ENCODE data around the gene BAIAP2L1.
"Not testable (repeated sequence)": the region's sequence is repeated elsewhere in the genome, so short reads cannot be mapped to it uniquely, and the experiment has no call there.

Gene BAIAP2L1

GRCh38 chr7:98334081-98334480 lies 66.8 kb downstream of the BAIAP2L1 start:
- H3K36me3 ChIP-seq (ENCODE audit: insufficient read depth, low read length): no peaks in the 10 kb centered on the region
- no peaks in the 10 kb centered on the region; the same call in 1 of the 2 replicates for H3K9me3 ChIP-seq (ENCODE audit: control insufficient read depth, insufficient read depth, low read length)
- H3K9ac ChIP-seq (ENCODE audit: low read depth, low read length): no peak overlapping the region
- H3K4me1 ChIP-seq (ENCODE audit: insufficient read depth, low read length): 0 out of 2 replicates have a peak, but pooled peaks cover 10% of the 10 kb centered on the region

- Histone ChIP-seq H3K4me1 (ENCODE audit: insufficient read depth, low read length) (0 out of 2 replicates have a peak, but pooled peaks cover 11% of the 10 kb centered on the region), H3K36me3 (ENCODE audit: insufficient read depth, low read length) (no peaks in the 10 kb centered on the region), H3K9ac (ENCODE audit: low read depth, low read length) (no peak overlapping the region), H3K9me3 (ENCODE audit: control insufficient read depth, insufficient read depth, low read length) (no peaks in the 10 kb centered on the region; the same call in 1 of the 2 replicates)
These were observed 69.9 kb downstream of the BAIAP2L1 start for GRCh38 chr7:98330926-98331529.

GRCh38 chr7:98329791-98330373 lies 71.0 kb downstream of the BAIAP2L1 start:
- H3K9ac ChIP-seq (ENCODE audit: low read depth, low read length): no peak overlapping the region
- H3K36me3 ChIP-seq (ENCODE audit: insufficient read depth, low read length): no peaks in the 10 kb centered on the region
- no peaks in the 10 kb centered on the region; the same call in 1 of the 2 replicates for H3K9me3 ChIP-seq (ENCODE audit: control insufficient read depth, insufficient read depth, low read length)
- H3K4me1 ChIP-seq (ENCODE audit: insufficient read depth, low read length): 0 out of 2 replicates have a peak, but pooled peaks cover 11% of the 10 kb centered on the region

GRCh38 chr7:98329100-98329790 lies 71.6 kb downstream of the BAIAP2L1 start:
- H3K36me3 ChIP-seq (ENCODE audit: insufficient read depth, low read length): no peaks in the 10 kb centered on the region

GRCh38 chr7:98324782-98325181 lies 76.1 kb downstream of the BAIAP2L1 start:
- Histone ChIP-seq H3K9me3 (ENCODE audit: control insufficient read depth, insufficient read depth, low read length) (no peaks in the 10 kb centered on the region), H3K36me3 (ENCODE audit: insufficient read depth, low read length) (no peaks in the 10 kb centered on the region), H3K9ac (ENCODE audit: low read depth, low read length) (no peak overlapping the region), H3K4me1 (ENCODE audit: insufficient read depth, low read length) (peaks cover 20% of the 10 kb centered on the region)

More at GRCh38 chr7:98329100-98329790, 71.6 kb downstream of the BAIAP2L1 start:
- Histone ChIP-seq H3K9ac (ENCODE audit: low read depth, low read length) (no peak overlapping the region), H3K4me1 (ENCODE audit: insufficient read depth, low read length) (0 out of 2 replicates have a peak, but pooled peaks cover 11% of the 10 kb centered on the region), H3K9me3 (ENCODE audit: control insufficient read depth, insufficient read depth, low read length) (no peaks in the 10 kb centered on the region; the same call in 1 of the 2 replicates)

GRCh38 chr7:98323597-98324322 lies 77.1 kb downstream of the BAIAP2L1 start:
- H3K36me3 ChIP-seq (ENCODE audit: insufficient read depth, low read length): no peaks in the 10 kb centered on the region
- H3K9ac ChIP-seq (ENCODE audit: low read depth, low read length): no peak overlapping the region; the same call in 1 of the 2 replicates
- H3K9me3 ChIP-seq (ENCODE audit: control insufficient read depth, insufficient read depth, low read length): no peaks in the 10 kb centered on the region
- H3K4me1 ChIP-seq (ENCODE audit: insufficient read depth, low read length): peaks cover 13% of the 10 kb centered on the region

GRCh38 chr7:98322331-98323270 lies 78.3 kb downstream of the BAIAP2L1 start:
- H3K9me3 ChIP-seq (ENCODE audit: control insufficient read depth, insufficient read depth, low read length): no peaks in the 10 kb centered on the region
- H3K36me3 ChIP-seq (ENCODE audit: insufficient read depth, low read length): no peaks in the 10 kb centered on the region
- H3K4me1 ChIP-seq (ENCODE audit: insufficient read depth, low read length): peaks cover 13% of the 10 kb centered on the region
- no peak overlapping the region for H3K9ac ChIP-seq (ENCODE audit: low read depth, low read length)

GRCh38 chr7:98321301-98321700 lies 79.6 kb downstream of the BAIAP2L1 start:
- Histone ChIP-seq H3K9me3 (ENCODE audit: control insufficient read depth, insufficient read depth, low read length) (0 out of 2 replicates have a peak, but pooled peaks cover 2% of the 10 kb centered on the region), H3K4me1 (ENCODE audit: insufficient read depth, low read length) (peaks cover 13% of the 10 kb centered on the region), H3K9ac (ENCODE audit: low read depth, low read length) (no peak overlapping the region), H3K36me3 (ENCODE audit: insufficient read depth, low read length) (no peaks in the 10 kb centered on the region)

GRCh38 chr7:98319176-98319575 lies 81.7 kb downstream of the BAIAP2L1 start:
- Histone ChIP-seq H3K4me1 (ENCODE audit: insufficient read depth, low read length) (peaks cover 12% of the 10 kb centered on the region), H3K36me3 (ENCODE audit: insufficient read depth, low read length) (peaks cover 4% of the 10 kb centered on the region), H3K9ac (ENCODE audit: low read depth, low read length) (no peak overlapping the region), H3K9me3 (ENCODE audit: control insufficient read depth, insufficient read depth, low read length) (0 out of 2 replicates have a peak, but pooled peaks cover 9% of the 10 kb centered on the region)

GRCh38 chr7:98317366-98318040 lies 83.4 kb downstream of the BAIAP2L1 start:
- H3K4me1 ChIP-seq (ENCODE audit: insufficient read depth, low read length): no peaks in the 10 kb centered on the region
- peaks cover 4% of the 10 kb centered on the region for H3K36me3 ChIP-seq (ENCODE audit: insufficient read depth, low read length)
- H3K9me3 ChIP-seq (ENCODE audit: control insufficient read depth, insufficient read depth, low read length): 0 out of 2 replicates have a peak, but pooled peaks cover 9% of the 10 kb centered on the region
- H3K9ac ChIP-seq (ENCODE audit: low read depth, low read length): no peak overlapping the region

GRCh38 chr7:98315994-98316527 lies 84.8 kb downstream of the BAIAP2L1 start:
- H3K36me3 ChIP-seq (ENCODE audit: insufficient read depth, low read length); H3K4me1 ChIP-seq (ENCODE audit: insufficient read depth, low read length); H3K9ac ChIP-seq (ENCODE audit: low read depth, low read length); H3K9me3 ChIP-seq (ENCODE audit: control insufficient read depth, insufficient read depth, low read length): not testable (repeated sequence)

- Histone ChIP-seq H3K36me3 (ENCODE audit: insufficient read depth, low read length) (peaks cover 4% of the 10 kb centered on the region), H3K4me1 (ENCODE audit: insufficient read depth, low read length) (no peaks in the 10 kb centered on the region), H3K9me3 (ENCODE audit: control insufficient read depth, insufficient read depth, low read length) (0 out of 2 replicates have a peak, but pooled peaks cover 9% of the 10 kb centered on the region), H3K9ac (ENCODE audit: low read depth, low read length) (no peak overlapping the region)
These were observed 85.4 kb downstream of the BAIAP2L1 start for GRCh38 chr7:98315318-98315993.
